ENCODE measurements around the gene NAGA.

DNA sequence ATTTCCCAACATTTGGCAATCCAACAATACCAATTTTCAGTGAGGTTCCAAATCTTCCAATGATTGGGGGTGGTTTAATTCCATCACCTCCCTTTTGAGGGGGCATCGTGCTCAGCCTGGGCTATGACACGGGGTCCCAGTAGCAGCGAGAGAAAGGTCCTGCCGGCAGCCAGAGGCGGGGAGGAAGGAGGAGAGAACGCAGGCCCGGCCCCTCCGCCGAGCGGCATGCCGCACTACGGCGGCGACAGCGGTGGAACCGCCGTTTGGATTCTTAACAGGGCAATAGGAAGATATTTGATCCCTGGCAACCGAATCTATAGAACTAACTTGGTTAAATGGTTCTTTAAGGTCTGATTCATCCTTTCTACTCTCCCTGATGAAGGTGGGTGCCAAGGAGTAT, 38.2 kb upstream of the NAGA start:
- TF ChIP-seq POLR2A (IDR thresholded peaks at IDR 0.05): no peak
- TF ChIP-seq, protein P1, sequence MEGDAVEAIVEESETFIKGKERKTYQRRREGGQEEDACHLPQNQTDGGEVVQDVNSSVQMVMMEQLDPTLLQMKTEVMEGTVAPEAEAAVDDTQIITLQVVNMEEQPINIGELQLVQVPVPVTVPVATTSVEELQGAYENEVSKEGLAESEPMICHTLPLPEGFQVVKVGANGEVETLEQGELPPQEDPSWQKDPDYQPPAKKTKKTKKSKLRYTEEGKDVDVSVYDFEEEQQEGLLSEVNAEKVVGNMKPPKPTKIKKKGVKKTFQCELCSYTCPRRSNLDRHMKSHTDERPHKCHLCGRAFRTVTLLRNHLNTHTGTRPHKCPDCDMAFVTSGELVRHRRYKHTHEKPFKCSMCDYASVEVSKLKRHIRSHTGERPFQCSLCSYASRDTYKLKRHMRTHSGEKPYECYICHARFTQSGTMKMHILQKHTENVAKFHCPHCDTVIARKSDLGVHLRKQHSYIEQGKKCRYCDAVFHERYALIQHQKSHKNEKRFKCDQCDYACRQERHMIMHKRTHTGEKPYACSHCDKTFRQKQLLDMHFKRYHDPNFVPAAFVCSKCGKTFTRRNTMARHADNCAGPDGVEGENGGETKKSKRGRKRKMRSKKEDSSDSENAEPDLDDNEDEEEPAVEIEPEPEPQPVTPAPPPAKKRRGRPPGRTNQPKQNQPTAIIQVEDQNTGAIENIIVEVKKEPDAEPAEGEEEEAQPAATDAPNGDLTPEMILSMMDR (IDR thresholded peaks at IDR 0.05): no peak
